ENCODE measurements around the gene STRAP.
"Not testable (repeated sequence)": the region's sequence is repeated elsewhere in the genome, so short reads cannot be mapped to it uniquely, and the experiment has no call there.

- TF ChIP-seq CTCF, POLR2A (IDR thresholded peaks at IDR 0.05): not testable (repeated sequence)
Measured at GRCh38 chr12:15948461-15948860, 66.3 kb downstream of the STRAP start.
